GM21367 (cell line): ENCODE results near the gene AIP.

Source experiments
- ATAC-seq: cut with Tn5 transposase; IDR thresholded peaks from one replicate; pipeline ENCODE4 v1.9.1; 2021; ENCODE audit not compliant: unreplicated experiment

Gene AIP

DNA sequence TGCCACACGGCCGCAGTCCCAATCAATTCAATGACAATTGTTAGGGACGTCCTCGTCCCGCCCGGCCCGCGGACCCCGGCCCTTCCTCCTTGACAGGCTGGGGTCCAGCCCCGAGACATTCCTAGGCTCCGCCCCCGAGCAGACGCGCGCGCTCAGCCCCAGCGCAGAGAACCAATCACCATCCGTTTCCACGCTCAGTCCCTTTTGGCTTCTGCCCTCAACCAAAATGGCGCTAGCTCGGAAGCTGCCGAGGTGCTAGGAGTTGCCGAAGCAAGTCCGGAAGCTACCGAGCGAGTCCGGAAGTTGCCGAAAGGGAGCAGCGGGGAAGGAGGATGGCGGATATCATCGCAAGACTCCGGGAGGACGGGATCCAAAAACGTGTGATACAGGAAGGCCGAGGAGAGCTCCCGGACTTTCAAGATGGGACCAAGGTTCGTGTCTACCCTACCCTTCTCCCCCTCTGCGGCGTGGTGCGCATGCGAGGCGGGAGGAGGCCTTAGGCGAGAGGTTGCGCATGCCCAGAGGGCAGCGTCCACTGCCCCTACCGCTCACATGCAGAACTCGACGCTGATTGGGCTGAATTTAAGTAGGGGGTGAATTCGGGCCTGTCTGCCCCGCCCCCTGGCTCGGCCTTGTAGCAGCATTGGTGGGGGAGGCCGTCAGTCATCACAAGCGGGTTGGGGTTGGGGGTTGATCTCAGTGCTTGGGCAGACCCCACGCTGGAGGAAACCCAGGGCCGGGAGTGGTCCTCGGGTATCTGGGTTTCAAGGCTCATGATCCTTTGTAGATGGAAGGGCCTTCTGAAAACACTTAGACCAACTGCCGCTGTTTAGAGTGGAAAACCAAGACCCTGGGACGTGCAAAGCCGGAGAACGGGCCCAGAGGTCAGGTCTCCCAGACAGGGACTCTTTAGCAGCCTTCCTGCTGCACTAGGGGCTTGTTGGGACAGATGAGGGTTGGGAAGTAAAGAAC lies at the start of gene AIP:
Gene AIP, plus strand, starts transcription at position 200 of the 972 bp plus-strand sequence. Its CDS starts 133 bp downstream, at position 333.
- peak; percentile 48 for ATAC-seq

- no peak for ATAC-seq
Observed at GRCh38 chr11:67433536-67434394, 49.1 kb upstream of the AIP start.

DNA sequence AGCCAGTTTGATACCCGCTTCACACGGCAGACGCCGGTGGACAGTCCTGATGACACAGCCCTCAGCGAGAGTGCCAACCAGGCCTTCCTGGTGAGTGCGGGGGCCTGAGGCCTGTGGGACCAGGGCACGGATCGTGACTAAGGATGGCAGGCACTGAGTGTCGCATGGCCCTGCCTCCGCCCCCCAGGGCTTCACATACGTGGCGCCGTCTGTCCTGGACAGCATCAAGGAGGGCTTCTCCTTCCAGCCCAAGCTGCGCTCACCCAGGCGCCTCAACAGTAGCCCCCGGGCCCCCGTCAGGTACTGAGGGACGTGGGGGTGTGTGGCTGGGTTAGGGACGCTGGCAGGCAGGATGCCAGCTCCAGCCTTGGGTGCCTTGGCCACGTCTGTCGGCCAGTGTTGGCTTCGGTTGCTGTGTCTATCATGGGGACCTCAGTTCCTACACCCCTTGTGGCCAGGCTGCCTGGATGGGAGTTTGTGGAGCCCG lies 48.4 kb upstream of the AIP start:
- no peak for ATAC-seq

DNA sequence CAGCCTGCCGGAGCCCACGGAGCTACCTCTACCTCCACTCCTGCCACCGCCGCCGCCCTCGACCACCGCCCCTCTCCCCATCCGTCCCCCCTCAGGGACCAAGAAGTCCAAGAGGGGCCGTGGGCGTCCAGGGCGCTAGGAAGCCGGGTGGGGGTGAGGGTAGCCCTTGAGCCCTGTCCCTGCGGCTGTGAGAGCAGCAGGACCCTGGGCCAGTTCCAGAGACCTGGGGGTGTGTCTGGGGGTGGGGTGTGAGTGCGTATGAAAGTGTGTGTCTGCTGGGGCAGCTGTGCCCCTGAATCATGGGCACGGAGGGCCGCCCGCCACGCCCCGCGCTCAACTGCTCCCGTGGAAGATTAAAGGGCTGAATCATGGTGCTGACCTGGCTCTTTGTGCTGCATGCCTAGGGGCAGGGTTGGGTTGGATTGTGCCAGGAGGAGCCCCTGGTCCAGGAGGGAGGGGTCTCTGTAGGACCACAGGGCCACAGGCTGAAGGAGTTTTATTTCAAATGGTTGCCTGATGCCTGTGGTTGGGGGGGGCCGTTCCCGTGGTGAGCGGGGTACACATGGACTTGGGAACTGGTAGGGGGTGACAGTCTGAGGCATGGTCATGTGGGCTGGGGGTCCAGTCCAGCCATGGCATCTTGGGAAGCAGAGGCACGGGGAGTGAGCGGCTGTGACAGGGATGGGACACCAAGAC lies 47.6 kb upstream of the AIP start:
- no peak for ATAC-seq

- ATAC-seq: no peak
Observed at GRCh38 chr11:67435727-67436458, 46.9 kb upstream of the AIP start.

DNA sequence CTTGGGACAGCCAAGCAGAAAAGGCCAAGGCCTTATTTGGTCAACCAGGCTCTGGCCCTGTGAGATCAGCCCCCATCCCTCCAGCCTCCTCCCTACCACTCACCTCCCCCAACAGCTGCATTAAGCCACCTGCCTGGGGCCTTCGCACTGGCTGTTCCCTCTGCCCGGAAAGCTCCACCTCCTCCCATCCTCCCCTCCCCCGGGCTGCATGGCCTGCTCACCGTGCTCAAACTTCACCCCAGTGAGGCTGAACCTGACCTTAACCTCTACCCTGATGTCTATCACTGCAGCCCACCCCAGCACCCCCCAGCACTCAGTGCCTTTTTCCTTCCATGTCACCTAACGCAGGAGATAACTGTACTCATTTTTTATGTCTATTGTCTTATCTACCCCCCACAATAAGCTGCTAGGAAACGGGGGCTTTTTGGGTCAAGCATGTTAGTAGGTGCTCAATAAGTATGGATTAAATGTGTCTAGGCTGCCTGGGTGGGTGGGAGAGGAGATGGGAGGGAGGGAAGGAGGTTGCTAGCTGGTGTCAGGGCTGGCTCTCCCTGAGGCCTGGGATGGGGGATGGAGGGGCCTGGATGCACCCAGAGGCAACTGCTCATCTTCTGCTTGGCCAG lies 46.3 kb upstream of the AIP start:
- no peak for ATAC-seq

DNA sequence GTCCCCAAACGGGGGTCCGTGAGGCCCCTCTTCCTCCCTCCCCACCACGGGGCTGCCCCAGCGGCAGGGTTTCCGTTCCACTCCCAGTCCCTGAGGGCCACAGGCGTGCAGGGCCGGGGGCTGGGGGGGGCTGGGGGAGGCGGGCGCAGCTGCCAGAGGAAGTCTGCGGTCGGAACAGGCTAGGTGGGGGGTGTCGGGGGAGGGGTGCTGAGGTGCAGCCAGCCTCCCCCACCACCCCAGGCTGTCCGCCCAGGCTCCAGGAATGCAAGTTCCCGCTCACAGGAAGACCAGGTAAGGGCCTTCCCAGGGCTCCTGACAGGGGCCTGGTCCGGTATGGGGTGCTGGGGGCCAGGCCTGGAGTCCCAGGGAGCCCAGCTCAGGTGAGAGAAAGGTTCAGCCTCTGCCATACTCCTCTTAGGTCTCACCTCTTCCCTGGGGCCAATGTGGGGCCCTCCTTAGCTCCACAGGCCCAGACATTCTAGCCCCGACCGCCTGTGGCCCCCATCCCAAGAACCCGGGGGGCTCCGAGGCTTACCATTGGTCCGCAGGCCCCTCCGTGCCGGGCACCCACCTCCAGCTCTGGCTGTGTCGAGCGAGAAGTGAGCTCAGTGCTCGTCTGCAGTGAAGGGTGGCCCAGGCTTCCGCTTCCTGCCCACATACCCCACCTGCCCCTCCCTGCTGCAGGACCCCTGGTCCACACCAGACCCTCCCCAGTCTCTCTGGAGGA lies 45.6 kb upstream of the AIP start, which contains the start of gene PTPRCAP:
Gene PTPRCAP, minus strand, starts transcription at position 601 of the 727 bp plus-strand sequence. Its CDS starts 63 bp downstream, at position 538.
- no peak for ATAC-seq

GRCh38 chr11:67437809-67438157 lies 45.0 kb upstream of the AIP start:
- no peak for ATAC-seq

DNA sequence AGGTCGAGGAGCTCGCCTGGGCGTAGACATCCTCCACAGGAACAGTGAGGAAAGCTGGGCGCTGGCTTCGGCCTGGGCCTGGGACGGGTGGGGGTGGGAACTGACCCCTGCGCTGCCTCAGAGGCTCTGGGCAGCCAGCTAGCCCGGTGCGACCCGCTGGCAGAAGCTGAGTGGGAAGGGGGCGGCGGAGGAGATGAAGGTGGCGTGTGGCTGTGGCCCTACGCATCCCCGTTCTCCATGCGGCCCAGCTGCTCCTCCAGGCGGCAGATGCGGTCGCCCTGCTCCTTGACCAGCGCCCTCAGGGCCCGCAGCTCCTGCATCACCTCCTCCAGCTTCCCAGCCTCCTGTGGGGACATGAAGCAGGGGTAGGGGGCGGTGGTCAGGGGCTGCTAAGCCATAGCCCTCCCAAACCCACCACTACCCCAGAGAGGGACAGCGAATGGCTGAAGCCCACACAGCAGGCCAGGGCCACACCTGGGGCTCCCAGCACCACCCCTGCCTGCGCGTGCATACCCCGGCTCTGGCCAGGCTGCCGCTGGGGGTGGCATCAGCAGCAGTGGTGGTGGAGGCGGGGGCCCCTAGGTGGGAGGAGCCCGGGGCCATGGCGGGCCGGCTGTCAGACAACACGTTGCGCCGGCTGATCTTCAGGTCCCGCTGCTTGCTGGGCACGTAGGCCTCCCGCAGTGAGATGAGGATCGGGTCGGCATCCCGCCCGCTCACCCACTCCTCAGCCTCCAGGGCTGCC lies 44.5 kb upstream of the AIP start:
- no peak for ATAC-seq

DNA sequence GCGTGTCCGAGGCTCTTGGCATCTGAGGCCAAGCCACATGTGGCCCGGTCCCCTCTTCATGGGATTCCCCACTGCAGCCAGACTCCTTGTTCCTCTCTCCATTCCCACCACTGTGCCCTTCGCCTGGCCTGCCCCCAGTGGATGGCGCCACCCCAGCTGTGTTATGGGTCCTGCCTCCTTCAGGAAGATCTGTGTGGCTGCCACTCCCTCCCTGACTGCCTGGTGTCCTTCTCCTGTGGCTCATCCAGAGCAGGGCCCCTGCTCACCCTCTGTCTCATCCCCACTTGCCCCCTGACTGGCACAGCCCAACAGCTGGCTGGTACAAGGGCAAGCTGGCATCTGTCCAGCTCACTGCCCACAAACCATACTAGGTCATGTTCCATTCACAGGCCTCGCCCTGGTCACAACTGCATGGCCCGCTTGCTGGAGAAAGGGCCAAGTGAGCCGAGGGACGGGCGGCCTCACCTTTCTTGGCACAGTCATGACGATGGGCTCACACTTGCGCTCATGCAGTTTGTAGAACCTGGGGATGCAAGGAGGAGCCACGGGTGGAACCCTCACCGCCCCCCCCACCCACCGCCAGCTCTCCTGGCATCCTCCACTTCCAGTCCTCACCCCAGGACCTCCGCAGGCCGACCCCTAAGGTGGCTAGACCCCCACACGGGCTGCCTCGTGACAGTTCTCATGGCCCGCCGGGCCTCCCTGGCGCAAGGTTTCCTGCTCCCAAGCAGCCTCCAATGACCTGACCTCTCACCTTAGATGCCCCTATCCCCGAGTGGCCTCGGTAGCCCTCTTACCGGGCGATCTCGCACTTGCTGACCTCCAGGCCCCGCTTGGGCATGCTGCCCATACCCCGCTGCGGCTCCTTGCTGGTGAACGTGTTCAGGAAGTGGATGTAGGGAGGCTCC lies 43.3 kb upstream of the AIP start:
- ATAC-seq: no peak

GRCh38 chr11:67440229-67441097 lies 42.4 kb upstream of the AIP start:
- no peak for ATAC-seq

DNA sequence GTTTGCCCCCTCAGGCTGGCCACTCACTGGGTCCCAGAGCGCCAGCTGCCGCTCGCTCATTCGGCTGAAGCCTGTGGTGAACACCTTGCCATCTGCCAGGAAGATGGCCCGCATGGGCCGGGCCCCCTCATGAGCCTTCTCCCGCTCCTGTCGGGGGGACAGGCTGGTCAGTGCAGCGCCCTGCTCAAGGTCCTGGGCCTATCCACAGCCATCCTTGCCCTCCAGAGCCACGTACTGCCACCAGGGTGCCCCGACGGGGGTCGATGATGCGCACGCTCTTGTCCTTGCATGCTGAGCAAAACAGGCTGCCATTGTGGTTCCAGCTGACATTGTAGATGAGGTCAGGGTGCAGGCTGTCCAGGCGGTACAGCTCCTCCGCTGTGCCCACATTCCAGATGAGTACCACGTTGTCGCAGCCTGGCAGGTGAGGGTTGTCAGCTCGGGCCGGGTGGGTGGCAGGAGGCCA lies 41.7 kb upstream of the AIP start:
- ATAC-seq: no peak

GRCh38 chr11:67441731-67442351 lies 41.0 kb upstream of the AIP start:
- ATAC-seq: no peak

DNA sequence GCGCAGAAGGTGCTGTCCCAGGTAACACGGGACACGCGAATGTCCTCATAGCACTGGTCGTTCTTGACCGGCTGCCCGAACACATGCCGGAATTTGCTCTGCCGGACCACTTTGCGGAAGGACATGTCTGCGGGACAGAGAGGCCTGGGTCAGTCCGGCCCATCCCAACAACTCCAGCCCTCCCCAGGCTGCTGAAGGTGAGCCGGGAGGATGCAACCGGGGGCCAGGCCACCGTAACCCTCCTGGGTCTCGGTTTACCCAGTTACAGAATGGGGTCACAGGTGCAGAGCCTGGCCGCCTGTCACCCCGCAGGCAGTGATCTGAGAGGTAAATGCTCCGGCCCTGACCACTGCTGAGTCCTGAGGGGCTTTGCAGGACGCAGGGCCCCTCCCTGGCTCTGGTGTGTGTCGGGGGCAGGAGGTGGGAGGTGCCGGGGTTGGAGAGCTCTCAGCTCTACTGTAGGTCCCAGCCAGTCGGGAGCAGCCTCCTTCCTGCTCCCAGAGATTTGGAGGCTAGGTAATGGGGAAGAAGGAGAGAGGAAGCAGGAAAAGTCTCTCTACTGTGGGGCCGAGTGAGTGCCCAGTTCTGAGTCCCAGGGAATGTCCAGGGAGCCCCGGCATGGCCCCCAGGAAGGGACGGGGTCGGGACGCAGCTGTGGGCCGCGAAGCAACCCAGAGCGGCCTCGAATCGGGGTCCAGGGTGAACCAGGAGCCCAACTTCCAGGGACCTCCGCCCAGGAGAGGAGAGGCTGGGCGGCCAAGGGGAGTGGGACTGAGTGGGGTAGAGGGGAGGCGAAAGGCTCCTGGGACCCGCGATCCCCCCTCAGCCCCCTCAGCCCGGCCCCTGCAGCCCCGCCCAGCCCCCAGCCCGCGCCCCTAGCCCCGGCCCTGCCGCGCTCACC lies 40.1 kb upstream of the AIP start:
- no peak for ATAC-seq

GRCh38 chr11:67445515-67445914 lies 37.3 kb upstream of the AIP start:
- ATAC-seq: no peak
